KG1 (cell line): ENCODE results near the gene DNAJC13.
"Not testable (repeated sequence)": the region's sequence is repeated elsewhere in the genome, so short reads cannot be mapped to it uniquely, and the experiment has no call there.

Experiments used
- DNase-seq: peaks from one replicate; lab custom pipeline; 2025; lab: John Stamatoyannopoulos, UW

Gene DNAJC13

GRCh38 chr3:132416807-132417694, at the start of gene DNAJC13:
TSS of gene DNAJC13 (plus strand) at chr3:132417502. CDS start at chr3:132434551, 17,049 bp downstream.
- peak; percentile 89 for DNase-seq

GRCh38 chr3:132368515-132368914, 48.8 kb upstream of the DNAJC13 start:
- no peak for DNase-seq

GRCh38 chr3:132368962-132369361, 48.3 kb upstream of the DNAJC13 start:
- DNase-seq: no peak

GRCh38 chr3:132376945-132377354, 40.4 kb upstream of the DNAJC13 start:
- not testable (repeated sequence) for DNase-seq

- DNase-seq: no peak
Measured at GRCh38 chr3:132378048-132378762, 39.1 kb upstream of the DNAJC13 start.

GRCh38 chr3:132378846-132379245, 38.5 kb upstream of the DNAJC13 start:
- no peak for DNase-seq

GRCh38 chr3:132380920-132381319, 36.4 kb upstream of the DNAJC13 start:
- DNase-seq: no peak

GRCh38 chr3:132381348-132381944, 35.9 kb upstream of the DNAJC13 start:
- no peak for DNase-seq

- DNase-seq: no peak
Measured at GRCh38 chr3:132382267-132382666, 35.0 kb upstream of the DNAJC13 start.

GRCh38 chr3:132382688-132383194, 34.6 kb upstream of the DNAJC13 start:
- no peak for DNase-seq

GRCh38 chr3:132386259-132386658, 31.0 kb upstream of the DNAJC13 start:
- no peak for DNase-seq

- DNase-seq: not testable (repeated sequence)
Measured at GRCh38 chr3:132392675-132393074, 24.6 kb upstream of the DNAJC13 start.

GRCh38 chr3:132394320-132394719, 23.0 kb upstream of the DNAJC13 start:
- DNase-seq: no peak

- no peak for DNase-seq
Measured at GRCh38 chr3:132395126-132395525, 22.2 kb upstream of the DNAJC13 start.

GRCh38 chr3:132396255-132396654, 21.0 kb upstream of the DNAJC13 start:
- DNase-seq: no peak

- DNase-seq: not testable (repeated sequence)
Measured at GRCh38 chr3:132396776-132397175, 20.5 kb upstream of the DNAJC13 start.

GRCh38 chr3:132399054-132399929, 18.0 kb upstream of the DNAJC13 start:
- no peak for DNase-seq

GRCh38 chr3:132401255-132401654, 16.0 kb upstream of the DNAJC13 start:
- DNase-seq: no peak

GRCh38 chr3:132404276-132404675, 13.0 kb upstream of the DNAJC13 start:
- no peak for DNase-seq

GRCh38 chr3:132405188-132405587, 12.1 kb upstream of the DNAJC13 start:
- DNase-seq: no peak

GRCh38 chr3:132405609-132406299, 11.5 kb upstream of the DNAJC13 start:
- DNase-seq: no peak
